Glomerular visceral epithelial cell (primary cell): Measurements from ENCODE around the gene SAXO2.
"Not testable (repeated sequence)": the region's sequence is repeated elsewhere in the genome, so short reads cannot be mapped to it uniquely, and the experiment has no call there.

Source experiments
- DNase-seq: peaks from one replicate; pipeline ENCODE4 v3.0.0-alpha.2; 2016; ENCODE audit errors: extremely low spot score

SAXO2 gene, protein sequence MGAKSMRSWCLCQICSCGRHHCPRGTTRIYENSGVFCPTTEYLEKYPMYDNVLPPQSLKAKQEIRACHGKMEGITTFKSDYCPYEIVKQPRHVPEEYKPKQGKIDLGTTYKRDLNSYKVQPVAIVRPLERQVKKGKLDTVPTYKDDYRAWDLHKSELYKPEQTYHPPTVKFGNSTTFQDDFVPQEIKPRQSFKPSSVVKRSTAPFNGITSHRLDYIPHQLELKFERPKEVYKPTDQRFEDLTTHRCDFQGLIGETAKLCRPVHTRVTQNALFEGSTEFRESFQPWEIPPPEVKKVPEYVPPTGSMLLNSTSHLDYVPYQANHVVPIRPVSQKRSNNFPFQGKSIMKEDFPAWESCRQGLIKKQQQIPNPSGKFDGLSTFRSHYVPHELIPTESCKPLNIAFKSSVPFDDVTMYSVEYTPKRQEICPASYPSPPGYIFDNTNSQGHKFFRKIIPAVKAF

DNA sequence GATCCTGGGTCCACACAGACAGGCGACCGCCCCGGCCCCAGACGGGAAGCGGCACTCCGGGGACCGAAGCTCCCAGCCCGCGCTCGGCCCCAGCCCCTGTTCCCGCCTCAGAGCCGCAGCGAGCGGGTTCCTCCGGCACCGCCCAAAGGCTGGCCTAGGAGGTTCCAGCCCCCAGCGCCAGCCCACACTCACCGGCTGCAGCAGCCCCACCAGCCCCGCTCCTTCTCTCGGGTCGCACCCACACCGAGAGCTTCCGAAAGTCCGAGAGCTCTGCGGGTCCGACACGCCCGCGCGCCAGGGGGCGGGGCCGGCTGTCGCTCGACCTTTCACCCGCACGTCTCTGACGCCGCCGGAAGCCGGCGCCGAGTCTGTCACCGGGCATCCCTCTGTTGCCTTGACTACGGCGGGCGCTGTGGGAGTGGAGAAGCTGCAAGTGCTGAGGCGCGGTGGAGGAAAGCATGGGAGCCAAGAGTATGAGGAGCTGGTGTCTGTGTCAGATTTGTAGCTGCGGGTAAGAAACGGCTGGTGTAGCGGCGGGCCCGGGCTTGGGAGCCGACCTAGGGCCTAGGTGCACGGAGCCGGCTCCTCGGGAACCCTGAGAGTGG, at the start of gene SAXO2, which contains the start of gene EFL1:
SAXO2 (plus strand) TSS at position 397 of the 605 bp plus-strand sequence; CDS start at position 459, 62 bp downstream.
EFL1 (minus strand) TSS at position 313 of the 605 bp plus-strand sequence. CDS start 956 bp downstream, outside the sequence.
- DNase-seq: peak; percentile 89

DNA sequence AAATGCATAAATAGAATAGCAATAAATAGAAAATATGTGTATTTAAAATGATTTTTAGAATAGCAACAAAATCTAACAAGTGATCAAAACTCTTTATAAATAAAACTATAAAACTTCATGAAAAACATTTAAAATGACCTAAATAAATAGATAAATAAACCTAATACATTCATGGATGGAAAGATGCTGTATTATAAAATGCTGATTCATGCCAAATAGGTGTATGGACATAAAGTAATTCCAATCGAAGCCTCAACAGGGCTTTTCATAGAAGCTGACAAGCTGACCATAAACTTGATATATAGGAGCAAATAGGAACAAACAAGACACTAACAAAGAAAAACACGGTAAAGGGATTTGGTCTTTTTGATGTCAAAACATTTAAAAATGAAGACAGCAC, 46.5 kb upstream of the SAXO2 start:
- DNase-seq: not testable (repeated sequence)

DNA sequence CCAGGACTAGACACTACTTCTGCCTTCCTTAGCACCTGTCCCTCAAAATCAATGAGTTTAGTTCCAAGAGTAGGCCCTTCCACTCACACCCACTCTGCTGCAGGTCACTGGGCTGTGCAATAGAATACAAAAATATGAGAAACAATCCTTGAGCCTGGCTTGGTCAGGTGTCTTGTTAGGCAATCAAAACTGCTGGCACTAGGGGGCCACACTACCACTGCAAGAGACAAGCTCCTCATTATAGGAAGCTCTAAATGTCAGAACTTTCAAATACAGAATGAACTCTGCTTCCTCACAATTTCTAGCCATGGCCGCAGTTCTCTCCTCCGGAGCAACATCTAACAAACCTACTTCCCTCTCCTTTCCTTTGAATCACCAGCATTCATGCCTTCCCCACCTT, 41.1 kb upstream of the SAXO2 start:
- peak; percentile 11 for DNase-seq

DNA sequence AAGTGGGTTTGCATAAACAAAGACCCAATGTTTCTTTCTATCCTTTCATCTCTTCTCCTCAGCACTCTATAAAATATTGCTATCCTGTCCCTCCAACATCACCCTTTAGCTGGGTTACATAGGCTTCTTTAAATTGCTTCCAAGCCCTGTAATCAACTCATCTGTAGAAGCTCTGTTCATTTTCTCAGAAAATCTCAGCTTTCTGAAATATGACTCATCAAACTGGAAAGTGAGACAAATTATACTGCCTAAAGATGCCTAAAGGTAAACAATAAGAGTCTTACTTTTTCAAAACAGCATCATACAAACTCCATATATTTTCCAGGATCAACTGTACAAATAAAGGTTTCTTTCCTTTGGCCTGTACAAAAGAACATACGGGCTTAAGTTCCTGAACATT, 33.9 kb upstream of the SAXO2 start:
- DNase-seq: no peak

DNA sequence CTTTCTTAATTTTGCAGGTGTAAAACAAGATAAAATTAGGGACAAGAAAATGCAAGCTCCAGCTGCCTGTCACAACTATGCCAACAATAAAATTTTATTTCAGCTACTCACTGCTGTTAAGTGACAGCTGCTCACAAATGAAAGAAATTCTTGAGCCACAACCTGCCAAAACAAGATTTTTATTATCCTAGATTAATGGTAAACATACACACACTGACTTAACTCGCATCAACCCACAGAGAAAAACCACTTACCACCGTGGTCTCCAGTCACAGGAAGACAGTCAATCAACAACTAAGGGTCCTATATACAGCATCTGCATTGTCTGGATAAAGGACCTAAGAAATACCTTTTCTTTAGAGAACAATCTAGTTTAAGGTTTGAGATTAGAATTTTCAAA, 31.4 kb upstream of the SAXO2 start:
- DNase-seq: no peak

DNA sequence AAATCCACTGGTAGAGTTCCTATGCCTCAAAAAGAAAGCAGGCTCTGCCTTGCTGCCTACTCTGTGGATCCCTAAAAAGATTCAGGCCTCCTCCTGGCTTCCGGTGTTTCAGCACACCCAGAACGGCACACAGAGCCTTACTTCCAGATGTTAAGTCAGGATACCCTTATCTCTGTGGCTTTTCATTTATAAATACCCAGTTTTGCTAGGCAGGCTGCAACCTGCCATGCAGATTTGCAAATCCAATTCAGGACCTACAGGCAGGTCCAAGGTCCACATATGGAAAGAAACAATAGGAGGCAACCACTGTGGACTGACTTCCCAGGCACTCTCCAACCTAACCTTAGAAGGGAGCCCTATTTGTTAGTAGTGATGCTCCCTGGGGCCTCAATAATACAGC, 30.8 kb upstream of the SAXO2 start:
- no peak for DNase-seq

DNA sequence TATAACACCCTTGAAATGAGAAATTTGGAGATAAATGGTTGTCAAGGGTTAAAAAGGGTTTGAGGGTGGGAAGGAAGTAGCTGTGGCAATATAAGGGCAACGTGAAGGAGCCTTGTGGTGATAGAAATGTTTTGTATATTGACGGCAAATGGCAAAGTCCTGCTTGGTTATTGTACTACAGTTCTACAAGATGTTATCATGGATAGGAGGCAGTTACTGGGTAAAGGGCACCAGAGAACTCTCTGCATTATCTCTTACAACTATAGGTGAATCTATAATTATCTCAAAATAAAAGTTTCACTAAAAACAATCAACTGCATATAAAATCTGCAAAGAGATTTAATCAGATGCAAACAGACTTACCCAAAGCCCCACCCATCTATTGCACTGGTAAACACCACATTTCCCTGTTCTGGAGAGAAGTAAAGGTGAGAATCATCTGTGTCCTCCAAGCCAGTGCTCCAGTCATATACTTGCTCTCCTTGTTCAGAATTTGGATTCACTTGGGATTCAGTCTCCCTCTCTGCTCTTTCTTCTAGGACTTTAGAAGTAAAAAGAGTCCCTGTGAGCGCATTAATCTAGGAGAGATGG, 24.6 kb upstream of the SAXO2 start:
- DNase-seq: not testable (repeated sequence)

DNA sequence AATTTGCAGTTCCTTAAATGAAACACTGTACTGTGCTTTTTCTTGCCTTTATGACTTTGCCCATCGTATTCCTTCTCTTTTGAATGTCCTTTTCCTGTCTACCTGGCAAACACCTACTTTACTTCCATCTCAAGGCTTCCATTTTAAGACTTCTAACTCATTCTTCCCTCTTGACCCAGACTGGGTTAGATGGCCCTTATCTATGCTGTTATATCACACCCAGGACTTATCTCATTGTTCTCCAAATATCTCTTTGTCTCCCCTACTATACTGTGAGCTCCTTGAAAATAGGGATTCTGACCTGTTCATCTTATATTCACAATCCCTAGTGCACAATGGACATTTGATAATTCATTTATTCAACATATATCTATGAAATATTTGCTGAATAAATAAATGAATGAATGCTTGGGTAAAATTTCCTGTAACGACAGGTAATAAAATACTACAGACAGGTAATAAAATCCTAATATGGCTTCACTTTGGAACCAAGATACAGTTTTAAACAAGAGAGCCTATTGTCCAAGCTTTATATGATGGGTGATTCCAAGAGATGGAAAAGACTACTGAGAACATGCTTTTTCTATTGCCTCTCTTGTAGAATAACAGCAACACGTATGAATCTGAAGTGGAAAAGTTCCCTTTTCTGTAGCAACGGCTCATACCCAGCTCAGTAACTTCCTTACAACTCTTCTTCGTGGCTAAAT, 22.8 kb upstream of the SAXO2 start:
- no peak for DNase-seq

DNA sequence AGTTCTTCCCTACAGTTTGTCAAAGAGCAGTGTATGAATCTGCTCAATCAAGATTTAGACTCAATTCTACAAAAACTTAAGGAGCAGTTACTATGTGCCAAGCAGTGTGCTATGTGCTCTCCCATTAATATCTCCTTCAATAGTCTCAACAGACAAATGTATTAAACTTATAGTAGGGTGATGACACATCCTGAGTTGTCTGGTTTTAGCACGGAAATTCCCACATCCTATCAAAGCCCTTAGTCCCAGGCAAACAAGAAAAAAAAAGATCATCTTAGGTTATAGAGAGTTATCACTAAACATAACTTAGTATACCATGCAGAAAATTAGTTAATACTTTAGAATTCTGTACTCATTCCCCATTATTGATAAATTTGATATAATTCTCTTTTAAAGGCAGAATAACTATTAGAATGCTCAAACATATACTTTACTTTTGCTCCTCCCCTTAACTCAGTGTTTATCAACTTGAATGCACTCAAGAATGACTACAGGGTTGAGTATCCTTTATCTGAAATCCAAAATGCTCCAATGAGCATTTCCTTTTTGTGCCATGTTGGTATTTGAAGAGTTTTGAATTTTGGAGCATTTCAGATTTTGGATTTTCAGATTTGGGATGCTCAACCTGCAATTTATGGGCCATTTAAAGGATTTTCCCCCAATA, 20.6 kb upstream of the SAXO2 start:
- DNase-seq: peak; percentile 25

DNA sequence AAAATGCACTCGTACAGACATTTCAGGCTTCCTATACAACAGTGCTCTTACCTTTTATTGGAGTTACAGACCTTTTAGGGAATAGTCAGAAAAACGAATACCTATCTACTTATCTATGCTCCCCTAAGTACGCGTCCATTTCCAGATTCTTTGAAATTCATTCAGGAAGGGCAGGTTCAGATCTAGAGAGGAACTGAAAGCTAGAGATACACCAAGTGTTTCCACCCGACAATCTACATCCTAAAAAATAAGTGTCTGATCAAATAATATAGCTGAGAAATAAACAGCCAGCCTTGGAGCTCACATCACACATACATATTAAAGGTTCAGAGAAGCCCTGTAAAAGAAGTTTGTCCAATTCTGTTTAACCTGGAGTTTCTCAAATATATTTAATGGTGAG, 19.0 kb upstream of the SAXO2 start:
- DNase-seq: not testable (repeated sequence)

DNA sequence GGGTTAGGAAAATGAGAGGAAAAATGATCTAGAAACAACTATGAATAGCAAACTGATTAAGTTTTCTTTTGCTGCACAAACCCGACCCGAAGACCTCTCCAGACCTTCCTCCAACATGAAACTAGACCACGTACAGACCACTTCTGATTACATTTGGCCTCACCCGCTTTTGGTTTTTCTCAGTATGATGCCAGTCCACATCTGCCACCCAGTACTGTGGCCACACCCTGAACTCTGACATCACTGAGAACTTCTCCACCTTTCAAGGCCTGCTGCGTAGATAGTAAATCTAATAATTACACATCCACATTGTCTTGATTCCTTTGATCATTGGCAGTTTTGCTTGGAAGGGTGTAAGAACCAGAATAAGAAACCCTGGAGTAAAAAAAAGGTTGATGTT, 16.7 kb upstream of the SAXO2 start:
- not testable (repeated sequence) for DNase-seq

DNA sequence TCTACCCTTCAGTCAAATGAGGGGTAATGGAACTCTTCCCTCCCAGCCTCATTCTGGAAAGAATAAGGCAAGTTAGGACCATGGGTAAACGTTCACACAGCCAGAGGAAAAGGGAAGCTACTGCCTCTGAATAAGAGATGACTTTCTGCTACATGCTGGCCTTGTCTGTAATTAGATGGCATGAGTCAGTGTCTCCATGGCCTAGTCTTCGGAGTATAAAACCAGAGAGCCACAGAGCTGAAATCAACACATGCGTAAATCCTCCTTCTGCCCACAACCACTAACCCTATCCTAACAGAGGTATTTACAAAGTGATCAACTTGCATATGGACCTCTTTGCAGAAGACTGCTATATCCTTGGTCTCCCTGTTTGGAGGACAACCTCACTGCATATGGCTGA, 14.4 kb upstream of the SAXO2 start:
- peak; percentile 29 for DNase-seq

DNA sequence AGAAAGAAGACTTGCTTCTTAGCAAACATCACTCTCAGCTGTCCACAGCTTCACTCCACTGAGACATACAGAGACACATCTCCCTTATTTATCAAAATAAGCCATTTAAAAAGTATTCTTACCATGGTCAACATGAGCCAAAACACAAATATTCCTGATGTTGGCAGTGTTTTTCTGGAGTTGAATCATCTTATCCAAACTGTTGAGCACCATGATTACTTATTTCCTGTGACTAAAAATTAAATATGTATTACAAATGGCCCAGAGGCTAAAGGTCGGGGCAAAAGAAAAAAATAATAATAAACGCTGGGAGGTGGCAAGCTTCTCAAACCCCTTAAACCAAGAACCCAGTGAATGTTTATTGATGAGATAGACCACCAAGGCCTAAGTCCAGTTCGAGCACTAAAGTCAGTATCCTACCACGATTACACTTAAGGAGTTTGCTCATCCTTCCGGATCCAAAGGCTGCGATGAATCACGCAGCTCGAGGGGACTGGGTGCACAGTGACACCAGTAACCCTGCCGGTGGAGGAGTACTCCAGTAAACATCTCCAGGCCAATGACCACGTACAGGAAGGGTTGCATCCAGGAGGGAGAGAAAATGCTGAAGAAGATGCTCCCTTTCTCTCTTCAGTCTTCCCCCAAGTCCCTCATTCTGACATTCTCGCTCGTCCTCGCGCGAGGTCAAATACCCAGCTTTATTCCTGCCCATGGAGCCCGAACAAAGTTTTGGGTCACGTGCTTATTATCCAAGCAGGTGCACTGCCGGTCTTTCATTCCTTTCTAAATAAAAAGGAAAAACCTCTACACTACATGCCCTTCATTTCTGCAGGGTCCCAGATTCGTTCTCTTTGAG, 824 bp upstream of the SAXO2 start:
- peak; percentile 57 for DNase-seq

DNA sequence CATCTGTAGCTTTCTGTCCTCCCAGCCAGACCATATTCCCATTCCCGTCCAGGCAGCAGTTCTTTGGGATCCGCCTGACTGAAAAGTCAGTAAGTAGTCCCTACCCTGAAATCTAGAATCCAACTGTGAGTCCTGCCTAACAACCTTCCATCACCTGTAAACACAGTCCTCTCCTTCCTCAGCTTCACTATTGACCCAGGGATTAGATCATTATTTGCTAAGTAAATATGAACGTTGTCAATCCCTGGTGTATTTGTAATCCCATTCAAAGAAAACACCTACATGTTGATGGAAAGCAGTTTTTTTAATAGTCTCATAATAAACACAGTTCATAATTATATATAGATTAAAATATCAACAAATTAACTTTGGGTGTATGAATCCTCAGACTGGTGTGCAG, 732 bp downstream of the SAXO2 start:
- no peak for DNase-seq

DNA sequence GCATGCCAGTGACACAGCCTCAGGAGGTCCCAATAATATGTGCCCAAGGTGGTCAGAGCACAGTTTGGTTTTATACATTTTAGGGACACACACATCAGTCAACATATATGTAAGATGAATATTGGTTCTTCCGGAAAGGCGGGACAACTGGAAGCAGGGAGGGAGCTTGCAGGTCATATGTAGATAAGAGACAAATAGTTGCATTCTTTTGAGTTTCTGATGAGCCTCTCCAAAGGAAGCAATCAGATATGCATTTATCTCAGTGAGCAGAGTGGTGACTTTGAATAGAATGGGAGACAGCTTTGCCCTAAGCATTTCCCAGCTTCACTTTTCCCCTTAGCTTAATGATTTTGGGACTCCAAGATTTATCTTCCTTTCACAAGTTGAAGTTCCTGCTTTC, 4.5 kb downstream of the SAXO2 start:
- DNase-seq: not testable (repeated sequence)

DNA sequence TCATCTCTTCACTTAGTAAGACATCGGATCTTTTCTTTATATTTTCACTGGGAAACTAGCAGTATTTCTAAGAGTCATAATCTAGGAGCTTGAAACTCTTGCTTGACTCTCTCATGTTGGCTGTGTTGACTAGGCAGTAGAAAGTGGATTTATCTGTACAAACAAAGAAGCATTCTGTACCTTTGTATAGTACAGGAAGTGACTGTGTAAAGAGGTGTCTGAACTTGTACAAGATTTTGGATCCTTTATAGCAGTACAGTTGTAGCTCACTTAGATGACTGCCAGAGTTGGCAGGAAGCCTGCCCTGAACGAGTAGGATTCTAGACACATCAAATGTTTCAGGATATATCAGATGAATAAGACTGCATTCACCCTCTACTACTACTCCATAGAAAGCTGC, 5.8 kb downstream of the SAXO2 start:
- DNase-seq: not testable (repeated sequence)

DNA sequence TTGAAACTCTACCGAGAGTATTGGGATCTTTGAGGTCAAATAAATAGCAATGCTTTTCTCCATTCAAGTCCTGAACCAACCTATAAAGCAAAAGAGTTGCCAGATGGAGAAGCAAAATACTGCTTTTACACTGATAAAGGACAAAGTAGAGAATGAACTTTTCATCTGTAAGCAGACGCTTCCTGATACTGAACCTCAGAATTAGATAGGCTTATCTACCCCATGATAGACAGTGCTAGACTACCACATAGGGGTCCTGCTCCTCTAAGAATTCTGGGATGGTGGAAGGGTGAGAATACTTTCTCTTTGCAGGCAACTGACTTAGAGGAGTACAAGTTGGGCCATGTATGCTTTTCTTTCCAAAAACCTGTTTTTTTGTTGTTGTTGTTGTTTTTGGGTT, 9.5 kb downstream of the SAXO2 start:
- DNase-seq: no peak

DNA sequence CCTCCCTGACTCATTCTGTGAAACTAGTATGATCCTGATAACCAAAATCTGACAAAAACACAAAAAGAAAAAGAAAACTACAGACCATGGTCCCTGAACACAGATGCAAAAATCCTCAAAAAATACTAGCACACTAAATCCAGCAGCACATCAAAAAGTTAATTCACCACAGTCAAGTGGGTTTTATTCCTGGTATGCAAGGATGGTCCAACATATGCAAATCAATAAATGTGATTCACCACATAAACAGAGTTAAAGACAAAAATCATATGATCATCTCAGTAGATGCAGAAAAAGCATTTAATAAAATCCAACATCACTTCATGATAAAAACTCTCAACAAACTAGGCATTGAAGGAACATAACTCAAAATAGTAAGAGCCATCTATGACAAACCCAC, 12.8 kb downstream of the SAXO2 start:
- no peak for DNase-seq

DNA sequence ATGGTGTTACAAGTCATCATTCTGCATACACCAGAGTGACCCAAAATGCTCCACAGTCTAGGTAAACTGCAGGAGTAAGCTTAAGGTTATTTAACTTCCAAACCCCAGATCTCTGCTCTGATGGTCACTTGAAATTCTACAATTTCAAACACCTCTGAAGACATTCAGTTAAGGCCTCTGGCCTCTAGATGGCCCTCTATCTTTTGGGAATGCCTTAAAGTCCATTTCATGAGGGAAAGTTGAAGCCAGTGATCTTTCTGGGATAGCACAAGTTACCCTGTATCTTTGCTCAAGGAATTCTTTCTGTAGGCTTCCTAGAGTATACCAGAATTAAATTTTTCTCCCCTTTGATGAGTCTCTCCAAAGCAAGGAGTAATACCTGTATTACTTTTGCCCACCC, 18.7 kb downstream of the SAXO2 start:
- not testable (repeated sequence) for DNase-seq

DNA sequence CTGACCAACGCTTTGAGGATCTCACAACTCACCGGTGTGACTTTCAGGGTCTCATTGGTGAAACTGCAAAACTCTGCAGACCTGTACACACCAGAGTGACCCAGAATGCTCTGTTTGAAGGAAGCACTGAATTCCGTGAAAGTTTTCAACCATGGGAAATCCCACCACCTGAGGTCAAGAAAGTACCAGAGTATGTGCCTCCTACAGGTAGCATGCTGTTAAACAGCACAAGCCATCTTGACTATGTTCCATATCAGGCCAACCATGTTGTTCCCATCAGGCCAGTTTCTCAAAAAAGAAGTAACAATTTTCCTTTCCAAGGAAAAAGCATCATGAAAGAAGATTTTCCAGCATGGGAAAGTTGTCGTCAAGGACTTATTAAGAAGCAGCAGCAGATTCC, 19.8 kb downstream of the SAXO2 start:
- not testable (repeated sequence) for DNase-seq

DNA sequence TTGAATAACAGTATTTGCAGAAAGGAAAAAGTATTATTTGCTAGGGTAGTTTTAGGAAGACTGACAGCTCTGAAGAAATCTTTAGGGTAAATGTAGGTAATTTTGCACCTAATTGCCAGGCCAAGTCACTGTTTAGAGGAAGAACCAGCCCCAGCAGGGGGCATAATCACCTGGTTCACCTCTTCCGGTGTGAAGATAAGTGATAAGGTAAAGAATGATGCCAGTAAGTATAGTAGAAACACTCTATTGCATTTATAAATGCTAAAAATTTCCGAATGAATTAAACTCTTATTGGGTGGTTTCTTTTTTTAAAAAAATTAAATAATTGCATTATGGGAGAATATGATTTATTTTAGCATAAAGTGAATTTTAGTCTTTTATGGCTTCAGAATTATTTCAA, 21.8 kb downstream of the SAXO2 start:
- DNase-seq: not testable (repeated sequence)
